HCT116 (cell line): Measurements from ENCODE around the gene HIVEP2. TPM values are rescaled to one million over a fixed set of nuclear protein-coding genes. Genes with fewer than 3 reads are reported as not detected.

Experiments
- ATAC-seq: fragments of 200-7000 bp; cut with Tn5 transposase; 2 replicates; pipeline ENCODE4 v1.9.1; 2020; ENCODE audit warnings: mild to moderate bottlenecking, moderate library complexity
- BruUV-seq: library from RNA; stranded (reverse); fragments of 400-500 nt; replicated peaks from 2 replicates; lab custom pipeline; 2021; lab: Mats Ljungman, UMichigan
- CTCF ChIA-PET: fragments of 300-600 bp; sonication (Branson Sonifier 250); formaldehyde crosslinking; loops from one replicate; lab custom pipeline; 2021; ENCODE audit warnings: antibody characterized with exemption; lab: Charles Lee
- POLR2A ChIA-PET: fragments of 300-600, 350-600 bp; sonication (Branson Sonifier 250); formaldehyde crosslinking; loops from one replicate; lab custom pipeline; 2021; ENCODE audit warnings: antibody characterized with exemption; lab: Charles Lee
- RAD21 ChIA-PET, 2 experiments: fragments of 300-600 bp; sonication (Branson Sonifier 250); formaldehyde crosslinking; loops; one replicate each; lab custom pipeline; 2023; ENCODE audit warnings: low total read pairs in 2 of 2; ENCODE audit not compliant: uncharacterized antibody in 2 of 2, unreplicated experiment in 2 of 2, low non-redundant PET in 1 of 2; lab: Charles Lee
- DNase-seq: peaks from one replicate; pipeline ENCODE4 v3.0.0-alpha.2; 2010; ENCODE audit warnings: low read depth, low spot score
- H2AFZ ChIP-seq: fragments of 200-600 bp; shearing (Covaris generic), sonication (generic); 2 replicates; pipeline ENCODE4 v1.6.1; 2017; ENCODE audit warnings: low read depth, mixed run types, mixed read lengths, antibody characterized with exemption, low read length; ENCODE audit not compliant: poor library complexity, severe bottlenecking
- H3K27ac ChIP-seq: 2 replicates; pipeline ENCODE4 v1.5.1; 2012; ENCODE audit warnings: low read depth, low read length
- H3K27me3 ChIP-seq: fragments of 200-600 bp; sonication (generic); 2 replicates; pipeline ENCODE4 v1.6.1; 2016; ENCODE audit warnings: mixed run types, low read length, mixed read lengths; ENCODE audit not compliant: insufficient read depth
- H3K36me3 ChIP-seq, 2 experiments: fragments of 200-500 bp in 1 of 2; fragments of 200-600 bp in 1 of 2; sonication (Bioruptor generic) in 1 of 2; sonication (generic) in 1 of 2; 2 replicates each; pipeline versions ENCODE4 v1.5.1 to v1.6.1; 2014 to 2016; ENCODE audit warnings: low read length in 2 of 2, inconsistent platforms in 1 of 2, mixed read lengths in 1 of 2, mixed run types in 1 of 2; ENCODE audit not compliant: insufficient read depth in 2 of 2, control insufficient read depth in 1 of 2
- H3K4me1 ChIP-seq, 2 experiments: fragments of 200-600 bp in 1 of 2; sonication (generic) in 1 of 2; 2 replicates each; pipeline versions ENCODE4 v1.5.1 to v1.6.1; 2012 to 2017; ENCODE audit warnings: low read length in 2 of 2, inconsistent platforms in 1 of 2, mild to moderate bottlenecking in 1 of 2, mixed read lengths in 1 of 2, mixed run types in 1 of 2, moderate library complexity in 1 of 2; ENCODE audit not compliant: insufficient read depth in 2 of 2, control insufficient read depth in 1 of 2
- H3K4me2 ChIP-seq: fragments of 200-600 bp; sonication (generic); 2 replicates; pipeline ENCODE4 v1.6.1; 2017; ENCODE audit warnings: mixed run types, low read length, mixed read lengths
- H3K4me3 ChIP-seq, 2 experiments: fragments of 200-600 bp in 1 of 2; sonication (generic) in 1 of 2; replicated peaks in 1 of 2; 2 replicates each; pipeline ENCODE4 v1.5.1; 2011 to 2016; ENCODE audit warnings: low read length in 2 of 2, control low read depth in 1 of 2, low read depth in 1 of 2, mild to moderate bottlenecking in 1 of 2, mixed read lengths in 1 of 2, mixed run types in 1 of 2
- H3K79me2 ChIP-seq: fragments of 200-600 bp; sonication (generic); 2 replicates; pipeline ENCODE4 v1.6.1; 2017; ENCODE audit warnings: mild to moderate bottlenecking, mixed run types, low read length, moderate library complexity, mixed read lengths; ENCODE audit not compliant: insufficient read depth
- H3K9ac ChIP-seq: fragments of 200-600 bp; sonication (generic); 2 replicates; pipeline ENCODE4 v1.6.1; 2016; ENCODE audit warnings: low read length, mixed read lengths
- H3K9me2 ChIP-seq: fragments of 200-600 bp; sonication (generic), shearing (Covaris generic); 2 replicates; pipeline ENCODE4 v1.6.1; 2017; ENCODE audit warnings: mixed run types, mild to moderate bottlenecking, moderate library complexity; ENCODE audit not compliant: insufficient read depth
- H3K9me3 ChIP-seq, 2 experiments: fragments of 200-500 bp in 1 of 2; fragments of 200-600 bp in 1 of 2; sonication (Bioruptor generic) in 1 of 2; sonication (generic) in 1 of 2; 2 replicates each; pipeline ENCODE4 v1.6.1; 2014 to 2017; ENCODE audit warnings: low read length in 2 of 2, mixed read lengths in 2 of 2, inconsistent platforms in 1 of 2, low read depth in 1 of 2, mild to moderate bottlenecking in 1 of 2, mixed run types in 1 of 2, moderate library complexity in 1 of 2; ENCODE audit not compliant: control insufficient read depth in 1 of 2, insufficient read depth in 1 of 2
- H4K20me1 ChIP-seq: fragments of 200-600 bp; sonication (generic), shearing (Covaris generic); 2 replicates; pipeline ENCODE4 v1.6.1; 2017; ENCODE audit warnings: mixed run types, mild to moderate bottlenecking, moderate library complexity; ENCODE audit not compliant: insufficient read depth
- CEBPB ChIP-seq: IDR thresholded peaks from 2 replicates; pipeline ENCODE4 v1.6.1; 2012; ENCODE audit warnings: low read depth
- CTCF ChIP-seq, 3 experiments: fragments of 200-600 bp in 1 of 3; sonication (generic) in 1 of 3; IDR thresholded peaks in 2 of 3; conservative IDR thresholded peaks in 1 of 3; 2 replicates each; pipeline ENCODE4 v1.5.1; 2012 to 2017; ENCODE audit warnings: low read depth in 2 of 3, low read length in 2 of 3, antibody characterized with exemption in 1 of 3, borderline replicate concordance in 1 of 3, control low read depth in 1 of 3, mild to moderate bottlenecking in 1 of 3, mixed read lengths in 1 of 3, mixed run types in 1 of 3, moderate library complexity in 1 of 3; ENCODE audit not compliant: insufficient read depth in 1 of 3
- EGR1 ChIP-seq: IDR thresholded peaks from 2 replicates; pipeline ENCODE4 v1.6.1; 2012; ENCODE audit warnings: low read depth
- ELF1 ChIP-seq: IDR thresholded peaks from 2 replicates; pipeline ENCODE4 v1.6.1; 2012; ENCODE audit warnings: low read depth, borderline replicate concordance
- FOSL1 ChIP-seq: IDR thresholded peaks from 2 replicates; pipeline ENCODE4 v1.6.1; 2012; ENCODE audit warnings: low read depth
- JUND ChIP-seq: IDR thresholded peaks from 2 replicates; pipeline ENCODE4 v1.6.1; 2012
- MAX ChIP-seq: IDR thresholded peaks from 2 replicates; pipeline ENCODE4 v1.6.1; 2012
- POLR2AphosphoS5 ChIP-seq: IDR thresholded peaks from 2 replicates; pipeline ENCODE4 v1.6.1; 2011; ENCODE audit warnings: mild to moderate bottlenecking, low read depth, low read length, moderate library complexity
- RAD21 ChIP-seq: IDR thresholded peaks from 2 replicates; pipeline ENCODE4 v1.6.1; 2012; ENCODE audit warnings: low read depth, mild to moderate bottlenecking
- REST ChIP-seq: IDR thresholded peaks from 2 replicates; pipeline ENCODE4 v1.6.1; 2012; ENCODE audit warnings: low read depth
- ZBTB33 ChIP-seq: IDR thresholded peaks from 2 replicates; pipeline ENCODE4 v1.6.1; 2011; ENCODE audit warnings: mild to moderate bottlenecking, low read length, moderate library complexity; ENCODE audit not compliant: insufficient replicate concordance; ENCODE audit errors: extremely low read depth
- ZFX ChIP-seq: fragments of 450-650 bp; IDR thresholded peaks from 2 replicates; pipeline ENCODE4 v1.6.1; 2017
- ZNF274 ChIP-seq: fragments of 200-500 bp; sonication (Bioruptor generic); IDR thresholded peaks from 2 replicates; pipeline ENCODE4 v1.6.1; 2014; ENCODE audit warnings: mild to moderate bottlenecking, low read depth, low read length, inconsistent platforms
- intact Hi-C: fragments of 100-400 bp; cut with micrococcal nuclease; formaldehyde crosslinking; loops from 2 replicates; pipeline ENCODE4 v1.10.0; 2022
- total RNA-seq: library from RNA; stranded (reverse); gene quantifications from one replicate; pipeline ENCODE4 v1.2.1, GENCODE V29; 2021; ENCODE audit not compliant: unreplicated experiment

The HIVEP2 gene
- total RNA-seq, 1 experiment from 2014 or later, result 8.1 TPM

- no peak for TF ChIP-seq REST
- TF ChIP-seq POLR2AphosphoS5, result no peak
- TF ChIP-seq CEBPB, result no peak
- no peak for TF ChIP-seq RAD21
- no peak for TF ChIP-seq EGR1
These were observed 41.2 kb downstream of the HIVEP2 start (continued) for GRCh38 chr6:142903812-142904211.

- no TSS peak for BruUV-seq
- POLR2A ChIA-PET, result no interaction called here
- ATAC-seq, result peak; percentile 95
- TF ChIP-seq REST (no peak), RAD21 (peak; percentile 16; the same call in 1 of the 2 replicates), ZNF274 (no peak), FOSL1 (peak; percentile 69), ZFX (no peak), CTCF (IDR thresholded peaks at IDR 0.05 in 2 of 3, conservative IDR thresholded peaks at IDR 0.05 in 1 of 3; ENCODE audit: borderline replicate concordance in 1 of 3, insufficient read depth in 1 of 3, low read depth in 2 of 3, low read length in 2 of 3) (no peak), MAX (no peak), ZBTB33 (no peak), ELF1 (no peak), JUND (peak; percentile 67)
These were observed 42.3 kb downstream of the HIVEP2 start for GRCh38 chr6:142902636-142903053.

More at GRCh38 chr6:142902636-142903053, 42.3 kb downstream of the HIVEP2 start:
- Histone ChIP-seq H2AFZ (no peak overlapping the region), H3K9me3 (no peaks in the 10 kb centered on the region), H3K4me2 (peak overlapping the region; percentile 71), H3K9me2 (no peaks in the 10 kb centered on the region), H3K36me3 (no peaks in the 10 kb centered on the region), H4K20me1 (no peaks in the 10 kb centered on the region), H3K9ac (peak overlapping the region; percentile 32), H3K27me3 (no peaks in the 10 kb centered on the region), H3K27ac (no peak overlapping the region), H3K79me2 (no peaks in the 10 kb centered on the region), H3K4me3 (peak overlapping the region; percentile 6 to 40; a peak in 2 of 4 replicates), H3K4me1 (peaks cover 7 to 23% of the 10 kb centered on the region in 2 experiments; a peak in 3 of 4 replicates)
- intact Hi-C loops, result no loop called here
- peak; percentile 80 for DNase-seq
- ChIA-PET CTCF (no interaction called here), RAD21 (no interaction called here)
